Bronchial epithelial cell (primary cell): ENCODE results near the gene ADGRL2. TPM values are rescaled to one million over a fixed set of nuclear protein-coding genes. Genes with fewer than 3 reads are reported as not detected.

Experiments used
- DNase-seq: peaks from one replicate; pipeline ENCODE4 v3.0.0-alpha.2; 2010; ENCODE audit warnings: low read depth
- FAIRE-seq: peaks from 2 replicates; lab custom pipeline; 2011; peaks lifted over from hg19 to GRCh38; lab: Jason Lieb, UNC
- H3K27me3 ChIP-seq: 2 replicates; pipeline ENCODE4 v1.5.1; 2011; ENCODE audit warnings: low read length; ENCODE audit not compliant: control insufficient read depth, insufficient read depth
- H3K36me3 ChIP-seq: 2 replicates; pipeline ENCODE4 v1.5.1; 2011; ENCODE audit warnings: low read length; ENCODE audit not compliant: control insufficient read depth, insufficient read depth
- H3K4me3 ChIP-seq: 2 replicates; pipeline ENCODE4 v1.5.1; 2011; ENCODE audit warnings: mild to moderate bottlenecking, low read depth, low read length, control low read depth
- CTCF ChIP-seq: IDR thresholded peaks from 2 replicates; pipeline ENCODE4 v1.5.1; 2011; ENCODE audit warnings: mild to moderate bottlenecking, moderate library complexity, low read length, control low read depth, inconsistent platforms; ENCODE audit not compliant: insufficient read depth, severe bottlenecking
- total RNA-seq: library from RNA; depleted of rRNA; stranded (reverse); fragments of >200 nt; gene quantifications from 2 replicates; pipeline ENCODE4 v1.2.1, GENCODE V29; 2014

Gene ADGRL2
- total RNA-seq, 1 donor from 2014 or later: 35.3 TPM

GRCh38 chr1:82018319-82018718 lies 217.6 kb downstream of the ADGRL2 start:
- no peaks in the 10 kb centered on the region for H3K27me3 ChIP-seq
- no peaks in the 10 kb centered on the region for H3K36me3 ChIP-seq
- DNase-seq (no peak), FAIRE-seq (no peak)
- no peak overlapping the region for H3K4me3 ChIP-seq
- no peak for TF ChIP-seq CTCF

- FAIRE-seq (no peak), DNase-seq (no peak)
- no peak for TF ChIP-seq CTCF
- Histone ChIP-seq H3K36me3 (no peaks in the 10 kb centered on the region), H3K4me3 (no peak overlapping the region), H3K27me3 (no peaks in the 10 kb centered on the region)
Measured at GRCh38 chr1:82019508-82019907, 218.8 kb downstream of the ADGRL2 start.

GRCh38 chr1:82030830-82031229 lies 230.1 kb downstream of the ADGRL2 start:
- no peak for TF ChIP-seq CTCF
- no peaks in the 10 kb centered on the region for H3K27me3 ChIP-seq
- FAIRE-seq: no peak
- no peak for DNase-seq
- no peaks in the 10 kb centered on the region for H3K36me3 ChIP-seq
- H3K4me3 ChIP-seq: no peak overlapping the region

- H3K27me3 ChIP-seq: no peaks in the 10 kb centered on the region
- FAIRE-seq (no peak), DNase-seq (no peak)
- no peaks in the 10 kb centered on the region for H3K36me3 ChIP-seq
- H3K4me3 ChIP-seq: no peak overlapping the region
- TF ChIP-seq CTCF: no peak
Measured at GRCh38 chr1:82032068-82032467, 231.3 kb downstream of the ADGRL2 start.

GRCh38 chr1:82034812-82035211 lies 234.1 kb downstream of the ADGRL2 start:
- DNase-seq: no peak
- Histone ChIP-seq H3K36me3 (no peaks in the 10 kb centered on the region), H3K27me3 (no peaks in the 10 kb centered on the region), H3K4me3 (no peak overlapping the region)
- FAIRE-seq: no peak
- TF ChIP-seq CTCF: no peak
